ENCODE measurements around the gene ZNF296. TPM values are rescaled to one million over a fixed set of nuclear protein-coding genes. Genes with fewer than 3 reads are reported as not detected.

ZNF296 gene
- polyA plus RNA-seq, 1 experiment: 0.09 TPM

DNA sequence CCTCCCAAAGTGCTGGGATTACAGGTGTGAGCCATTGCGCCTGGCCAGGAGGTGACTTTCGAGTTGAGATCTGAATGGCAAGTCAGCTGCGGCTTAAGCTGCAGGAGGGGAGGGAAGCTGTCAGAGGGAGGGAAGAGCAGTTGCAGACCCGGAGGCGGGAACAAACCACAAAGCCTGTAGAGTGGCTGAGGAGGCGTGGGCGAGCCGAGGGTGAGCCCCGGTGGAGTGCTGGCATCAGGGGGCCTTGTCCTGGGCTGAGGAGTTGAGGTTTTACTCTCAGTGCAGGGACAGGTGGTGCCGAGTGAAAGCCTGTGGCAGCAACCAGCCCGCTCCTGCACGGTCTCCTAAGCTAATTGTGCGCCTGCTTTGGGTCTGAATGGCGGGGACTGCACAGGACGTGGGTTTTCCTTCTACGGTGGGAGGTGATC, 40.9 kb upstream of the ZNF296 start:
- CTCF ChIA-PET: no interaction called here
- DNase-seq (ENCODE audit: low read depth): no peak
- no peaks in the 10 kb centered on the region for H3K27me3 ChIP-seq (ENCODE audit: control insufficient read depth, insufficient read depth, low read length)
- no peak overlapping the region for H3K4me3 ChIP-seq (ENCODE audit: low read depth, low read length)
- H3K36me3 ChIP-seq (ENCODE audit: control insufficient read depth, insufficient read depth, low read length): no peaks in the 10 kb centered on the region; the same call in 1 of the 2 replicates
- TF ChIP-seq, protein P1, sequence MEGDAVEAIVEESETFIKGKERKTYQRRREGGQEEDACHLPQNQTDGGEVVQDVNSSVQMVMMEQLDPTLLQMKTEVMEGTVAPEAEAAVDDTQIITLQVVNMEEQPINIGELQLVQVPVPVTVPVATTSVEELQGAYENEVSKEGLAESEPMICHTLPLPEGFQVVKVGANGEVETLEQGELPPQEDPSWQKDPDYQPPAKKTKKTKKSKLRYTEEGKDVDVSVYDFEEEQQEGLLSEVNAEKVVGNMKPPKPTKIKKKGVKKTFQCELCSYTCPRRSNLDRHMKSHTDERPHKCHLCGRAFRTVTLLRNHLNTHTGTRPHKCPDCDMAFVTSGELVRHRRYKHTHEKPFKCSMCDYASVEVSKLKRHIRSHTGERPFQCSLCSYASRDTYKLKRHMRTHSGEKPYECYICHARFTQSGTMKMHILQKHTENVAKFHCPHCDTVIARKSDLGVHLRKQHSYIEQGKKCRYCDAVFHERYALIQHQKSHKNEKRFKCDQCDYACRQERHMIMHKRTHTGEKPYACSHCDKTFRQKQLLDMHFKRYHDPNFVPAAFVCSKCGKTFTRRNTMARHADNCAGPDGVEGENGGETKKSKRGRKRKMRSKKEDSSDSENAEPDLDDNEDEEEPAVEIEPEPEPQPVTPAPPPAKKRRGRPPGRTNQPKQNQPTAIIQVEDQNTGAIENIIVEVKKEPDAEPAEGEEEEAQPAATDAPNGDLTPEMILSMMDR (IDR thresholded peaks at IDR 0.05; ENCODE audit: insufficient read depth, low read depth, low read length): no peak
- POLR2A ChIA-PET: no interaction called here

DNA sequence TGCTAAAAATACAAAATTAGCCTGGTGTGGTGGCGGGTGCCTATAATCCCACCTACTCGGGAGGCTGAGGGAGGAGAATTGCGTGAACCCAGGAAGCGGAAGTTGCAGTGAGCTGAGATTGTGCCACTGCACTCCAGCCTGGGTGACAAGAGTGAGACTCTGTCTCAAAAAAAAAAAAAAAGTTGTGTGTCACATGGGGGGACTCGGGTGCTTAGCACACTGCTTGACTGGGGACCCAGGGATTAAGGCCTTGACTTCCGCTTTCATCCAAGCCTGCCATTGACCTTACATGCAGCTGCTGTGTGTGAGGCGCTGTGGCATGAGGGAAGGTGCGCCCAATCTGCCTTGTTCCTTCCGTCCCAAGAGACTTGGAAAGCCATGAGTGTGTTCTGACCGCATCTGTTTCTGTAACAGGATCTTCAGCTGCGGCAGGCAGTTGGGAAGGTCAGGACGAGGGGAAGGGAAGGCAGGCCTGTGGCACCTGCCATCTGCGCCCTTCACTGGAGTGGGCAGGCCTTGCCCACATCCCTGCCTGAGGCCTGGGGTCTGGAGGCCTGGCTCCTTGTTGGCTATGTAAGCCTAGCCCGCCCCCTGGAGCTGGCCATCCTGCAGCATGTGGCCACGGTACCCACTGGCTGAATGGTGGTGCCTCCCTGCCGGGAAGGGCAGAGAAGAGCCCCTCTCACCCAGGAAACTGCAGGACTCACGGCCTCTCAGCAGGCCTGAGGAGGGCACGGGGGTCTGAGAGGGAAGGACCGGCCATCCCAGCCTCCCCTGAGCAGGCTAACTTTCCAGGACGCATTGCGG, 39.7 kb upstream of the ZNF296 start:
- no peaks in the 10 kb centered on the region for H3K27me3 ChIP-seq (ENCODE audit: control insufficient read depth, insufficient read depth, low read length)
- no peak for DNase-seq (ENCODE audit: low read depth)
- TF ChIP-seq, protein P1 (IDR thresholded peaks at IDR 0.05; ENCODE audit: insufficient read depth, low read depth, low read length): no peak
- POLR2A ChIA-PET: no interaction called here
- CTCF ChIA-PET: no interaction called here
- no peaks in the 10 kb centered on the region for H3K36me3 ChIP-seq (ENCODE audit: control insufficient read depth, insufficient read depth, low read length)
- H3K4me3 ChIP-seq (ENCODE audit: low read depth, low read length): no peak overlapping the region

DNA sequence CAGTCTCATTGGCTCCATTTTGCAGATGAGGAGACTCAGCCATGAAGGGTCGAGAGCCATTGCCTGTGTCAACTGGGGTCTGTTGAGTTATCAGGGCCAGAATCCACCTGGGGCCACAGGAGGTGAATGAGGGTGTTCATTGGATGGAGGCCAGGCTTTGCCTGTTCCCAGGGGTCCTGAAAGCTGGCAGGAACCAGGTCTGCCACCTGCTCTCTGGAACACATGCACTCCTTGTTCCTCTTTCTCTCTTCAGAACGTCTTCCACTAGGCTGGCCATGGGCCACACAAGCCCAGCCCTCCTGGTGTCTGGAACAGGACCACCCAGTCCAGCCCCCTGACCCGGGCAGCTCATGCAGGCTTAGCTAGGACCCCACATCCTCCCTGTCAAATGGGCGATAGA, 37.8 kb upstream of the ZNF296 start:
- CTCF ChIA-PET: interaction anchor here (1.2 to 2.9 kb wide), 2 partner anchors 11 to 16 kb away, joined by 3 to 18 read pairs; no protein-coding TSS in a partner anchor
- POLR2A ChIA-PET: no interaction called here
- no peaks in the 10 kb centered on the region for H3K27me3 ChIP-seq (ENCODE audit: control insufficient read depth, insufficient read depth, low read length)
- TF ChIP-seq, protein P1 (IDR thresholded peaks at IDR 0.05; ENCODE audit: insufficient read depth, low read depth, low read length): no peak
- DNase-seq (ENCODE audit: low read depth): no peak
- H3K36me3 ChIP-seq (ENCODE audit: control insufficient read depth, insufficient read depth, low read length): no peaks in the 10 kb centered on the region
- no peak overlapping the region for H3K4me3 ChIP-seq (ENCODE audit: low read depth, low read length)

DNA sequence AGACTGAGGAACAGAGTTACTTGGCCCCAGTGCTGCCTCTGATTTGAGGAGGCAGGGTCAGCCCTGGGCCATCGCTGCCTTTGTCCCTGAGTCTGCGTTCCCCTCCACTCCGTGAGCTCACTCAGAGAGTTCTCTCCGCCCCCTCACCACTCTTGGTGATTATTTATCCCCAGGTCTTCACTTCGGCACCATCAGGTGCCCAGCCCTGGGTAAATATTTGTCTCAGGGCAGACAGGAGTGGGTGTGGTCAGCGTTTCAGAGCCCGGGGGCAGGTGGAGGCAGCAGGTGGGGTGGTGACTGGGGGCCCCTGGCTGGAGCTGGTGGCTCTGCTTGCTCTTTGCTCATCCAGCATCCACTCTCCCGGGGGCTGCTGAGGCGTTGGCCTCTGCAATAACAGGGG, 37.4 kb upstream of the ZNF296 start:
- Histone ChIP-seq H3K27me3 (ENCODE audit: control insufficient read depth, insufficient read depth, low read length) (no peaks in the 10 kb centered on the region), H3K4me3 (ENCODE audit: low read depth, low read length) (no peak overlapping the region), H3K36me3 (ENCODE audit: control insufficient read depth, insufficient read depth, low read length) (no peaks in the 10 kb centered on the region)
- DNase-seq (ENCODE audit: low read depth): no peak
- POLR2A ChIA-PET: no interaction called here
- CTCF ChIA-PET: interaction anchor here (1.2 to 2.9 kb wide), 2 partner anchors 11 to 17 kb away, joined by 3 to 18 read pairs; no protein-coding TSS in a partner anchor
- TF ChIP-seq, protein P1 (IDR thresholded peaks at IDR 0.05; ENCODE audit: insufficient read depth, low read depth, low read length): no peak

DNA sequence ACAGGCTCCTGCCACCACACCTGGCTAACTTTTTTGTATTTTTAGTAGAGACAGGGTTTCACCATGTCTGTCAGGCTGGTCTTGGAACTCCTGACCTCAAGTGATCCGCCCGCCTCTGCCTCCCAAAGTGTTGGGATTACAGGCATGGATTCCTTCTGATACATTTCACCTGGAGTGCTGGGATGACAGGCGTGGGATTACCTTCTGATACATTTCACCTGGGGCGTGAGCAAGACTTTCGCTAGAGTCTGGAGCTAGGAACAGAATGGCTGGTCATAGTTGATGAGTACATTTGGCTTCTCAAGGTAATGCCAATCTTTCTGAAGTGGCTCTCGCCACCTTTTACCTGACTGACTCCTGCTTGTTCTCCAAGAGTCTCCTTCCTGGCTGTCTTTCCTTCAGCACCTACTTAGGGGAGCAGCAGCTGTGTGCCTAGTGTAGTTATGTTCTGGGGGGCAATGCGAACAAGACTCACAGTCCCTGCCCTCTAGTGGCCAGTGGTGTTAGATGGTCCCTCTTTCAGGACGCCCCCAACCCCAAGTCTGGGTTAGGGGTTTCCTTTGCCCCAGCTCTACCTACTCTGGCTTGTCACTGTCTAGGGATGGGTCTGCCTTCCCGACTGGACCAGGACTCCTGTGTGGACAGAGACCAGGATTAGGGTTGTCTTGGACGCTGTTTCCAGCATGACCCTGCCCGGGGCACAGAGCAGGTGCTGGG, 36.0 kb upstream of the ZNF296 start:
- no peak for DNase-seq (ENCODE audit: low read depth)
- TF ChIP-seq, protein P1 (IDR thresholded peaks at IDR 0.05; ENCODE audit: insufficient read depth, low read depth, low read length): no peak
- CTCF ChIA-PET: interaction anchor here (2.9 kb wide), 1 partner anchor 13 kb away, joined by 18 read pairs; no protein-coding TSS in a partner anchor

More for the DNA sequence above, 36.0 kb upstream of the ZNF296 start:
- no peak overlapping the region for H3K4me3 ChIP-seq (ENCODE audit: low read depth, low read length)
- no peaks in the 10 kb centered on the region for H3K27me3 ChIP-seq (ENCODE audit: control insufficient read depth, insufficient read depth, low read length)
- POLR2A ChIA-PET: no interaction called here
- H3K36me3 ChIP-seq (ENCODE audit: control insufficient read depth, insufficient read depth, low read length): no peaks in the 10 kb centered on the region

All from BJ (cell line).